ENCODE data around the gene SCN3B. TPM values are rescaled to one million over a fixed set of nuclear protein-coding genes. Genes with fewer than 3 reads are reported as not detected.

The SCN3B gene
- total RNA-seq, 1 experiment from 2014 or later: 0.79 TPM

DNA sequence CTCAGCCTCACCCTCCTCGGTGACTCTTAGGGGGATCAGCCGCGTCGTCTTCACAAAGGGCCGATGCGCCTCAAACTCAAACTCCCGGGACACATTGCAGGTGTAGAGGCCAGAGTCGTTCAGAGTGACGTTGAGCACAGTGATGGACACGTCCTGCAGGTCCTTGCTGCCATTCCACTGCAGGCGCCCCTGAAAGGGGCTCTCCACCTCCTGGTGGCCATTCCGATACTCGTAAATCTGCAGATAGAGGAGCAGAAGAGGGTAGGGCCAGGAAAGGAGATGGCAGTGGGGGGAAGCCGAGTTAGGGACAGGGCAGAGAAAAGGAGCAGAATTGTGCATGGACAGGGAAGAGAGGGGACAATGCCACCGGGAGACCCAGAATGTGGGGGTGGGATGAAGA lies 12.0 kb downstream of the SCN3B start (continued):
- TF ChIP-seq, protein P1, sequence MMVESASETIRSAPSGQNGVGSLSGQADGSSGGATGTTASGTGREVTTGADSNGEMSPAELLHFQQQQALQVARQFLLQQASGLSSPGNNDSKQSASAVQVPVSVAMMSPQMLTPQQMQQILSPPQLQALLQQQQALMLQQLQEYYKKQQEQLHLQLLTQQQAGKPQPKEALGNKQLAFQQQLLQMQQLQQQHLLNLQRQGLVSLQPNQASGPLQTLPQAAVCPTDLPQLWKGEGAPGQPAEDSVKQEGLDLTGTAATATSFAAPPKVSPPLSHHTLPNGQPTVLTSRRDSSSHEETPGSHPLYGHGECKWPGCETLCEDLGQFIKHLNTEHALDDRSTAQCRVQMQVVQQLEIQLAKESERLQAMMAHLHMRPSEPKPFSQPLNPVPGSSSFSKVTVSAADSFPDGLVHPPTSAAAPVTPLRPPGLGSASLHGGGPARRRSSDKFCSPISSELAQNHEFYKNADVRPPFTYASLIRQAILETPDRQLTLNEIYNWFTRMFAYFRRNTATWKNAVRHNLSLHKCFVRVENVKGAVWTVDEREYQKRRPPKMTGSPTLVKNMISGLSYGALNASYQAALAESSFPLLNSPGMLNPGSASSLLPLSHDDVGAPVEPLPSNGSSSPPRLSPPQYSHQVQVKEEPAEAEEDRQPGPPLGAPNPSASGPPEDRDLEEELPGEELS (CRISPR knock-in tag; IDR thresholded peaks at IDR 0.05): no peak
- TF ChIP-seq ZNF317 (CRISPR knock-in tag; IDR thresholded peaks at IDR 0.05; ENCODE audit: borderline replicate concordance, low read depth): no peak
- TF ChIP-seq CBFB (CRISPR knock-in tag; IDR thresholded peaks at IDR 0.05; ENCODE audit: low read depth): no peak
- no peak for TF ChIP-seq ZBTB21 (CRISPR knock-in tag; IDR thresholded peaks at IDR 0.05; ENCODE audit: borderline replicate concordance)

- ChIA-PET POLR2A (no interaction called here), CTCF (interaction anchor here (0.6 to 8.8 kb wide), 10 partner anchors 10 to 430 kb away, joined by 3 to 153 read pairs (median 4); partner anchors contain the start of gene SCN3B)
- H3K4me1 Mint-ChIP-seq: peaks cover 31% of the 10 kb centered on the region
- no peak for TF ChIP-seq PRDM15 (CRISPR knock-in tag; IDR thresholded peaks at IDR 0.05)
- TF ChIP-seq ATF1 (CRISPR knock-in tag; IDR thresholded peaks at IDR 0.05): no peak
- TF ChIP-seq NR2C2 (CRISPR knock-in tag; IDR thresholded peaks at IDR 0.05): no peak
- no peak for TF ChIP-seq SP1 (CRISPR knock-in tag; conservative IDR thresholded peaks at IDR 0.05)
- TF ChIP-seq ZNF138 (CRISPR knock-in tag; conservative IDR thresholded peaks at IDR 0.05): no peak
- no peak for TF ChIP-seq TEAD4 (CRISPR knock-in tag; IDR thresholded peaks at IDR 0.05)
- TF ChIP-seq, protein P2, sequence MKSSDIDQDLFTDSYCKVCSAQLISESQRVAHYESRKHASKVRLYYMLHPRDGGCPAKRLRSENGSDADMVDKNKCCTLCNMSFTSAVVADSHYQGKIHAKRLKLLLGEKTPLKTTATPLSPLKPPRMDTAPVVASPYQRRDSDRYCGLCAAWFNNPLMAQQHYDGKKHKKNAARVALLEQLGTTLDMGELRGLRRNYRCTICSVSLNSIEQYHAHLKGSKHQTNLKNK (CRISPR knock-in tag; IDR thresholded peaks at IDR 0.05): no peak
- TF ChIP-seq ZNF671 (CRISPR knock-in tag; IDR thresholded peaks at IDR 0.05): no peak
- no peak for TF ChIP-seq FOXP1 (CRISPR knock-in tag; IDR thresholded peaks at IDR 0.05; ENCODE audit: borderline replicate concordance)
- no peak for TF ChIP-seq NFATC4 (CRISPR knock-in tag; IDR thresholded peaks at IDR 0.05)
- TF ChIP-seq, protein P1 (CRISPR knock-in tag; IDR thresholded peaks at IDR 0.05): no peak
- TF ChIP-seq TCF7 (CRISPR knock-in tag; IDR thresholded peaks at IDR 0.05; ENCODE audit: low read depth): no peak
- no peak for TF ChIP-seq USF2 (CRISPR knock-in tag; IDR thresholded peaks at IDR 0.05)
- no peak for TF ChIP-seq ZNF263 (CRISPR knock-in tag; IDR thresholded peaks at IDR 0.05; ENCODE audit: low read depth)
- TF ChIP-seq EMX1 (CRISPR knock-in tag; IDR thresholded peaks at IDR 0.05): no peak
- TF ChIP-seq ZNF396 (CRISPR knock-in tag; IDR thresholded peaks at IDR 0.05; ENCODE audit: borderline replicate concordance): no peak
- no peak for TF ChIP-seq ZNF121 (CRISPR knock-in tag; IDR thresholded peaks at IDR 0.05)
- ATAC-seq: no peak
- no peak overlapping the region; the same call in 1 of the 2 replicates for H3K27ac Mint-ChIP-seq
- no peak overlapping the region for H3K4me3 Mint-ChIP-seq
- no peaks in the 10 kb centered on the region; the same call in 1 of the 2 replicates for H3K27me3 Mint-ChIP-seq (ENCODE audit: low read depth)
- H3K9me3 Mint-ChIP-seq: no peaks in the 10 kb centered on the region; the same call in 1 of the 2 replicates
- H3K36me3 Mint-ChIP-seq: no peaks in the 10 kb centered on the region
- DNase-seq (ENCODE audit: low spot score): no peak
These were observed 13.0 kb downstream of the SCN3B start for GRCh38 chr11:123641495-123641840.
